Bronchial epithelial cell (primary cell): ENCODE measurements around the gene C19orf25. TPM values are rescaled to one million over a fixed set of nuclear protein-coding genes. Genes with fewer than 3 reads are reported as not detected.

ENCODE experiments used
- DNase-seq: peaks from one replicate; pipeline ENCODE4 v3.0.0-alpha.2; 2010; ENCODE audit warnings: low read depth
- FAIRE-seq: peaks from 2 replicates; lab custom pipeline; 2011; peaks lifted over from hg19 to GRCh38; lab: Jason Lieb, UNC
- H3K27me3 ChIP-seq: 2 replicates; pipeline ENCODE4 v1.5.1; 2011; ENCODE audit warnings: low read length; ENCODE audit not compliant: control insufficient read depth, insufficient read depth
- H3K36me3 ChIP-seq: 2 replicates; pipeline ENCODE4 v1.5.1; 2011; ENCODE audit warnings: low read length; ENCODE audit not compliant: control insufficient read depth, insufficient read depth
- H3K4me3 ChIP-seq: 2 replicates; pipeline ENCODE4 v1.5.1; 2011; ENCODE audit warnings: mild to moderate bottlenecking, low read depth, low read length, control low read depth
- CTCF ChIP-seq: IDR thresholded peaks from 2 replicates; pipeline ENCODE4 v1.5.1; 2011; ENCODE audit warnings: mild to moderate bottlenecking, moderate library complexity, low read length, control low read depth, inconsistent platforms; ENCODE audit not compliant: insufficient read depth, severe bottlenecking
- total RNA-seq: library from RNA; depleted of rRNA; stranded (reverse); fragments of >200 nt; gene quantifications from 2 replicates; pipeline ENCODE4 v1.2.1, GENCODE V29; 2014

Gene C19orf25
- total RNA-seq, 1 donor from 2014 or later = 24.7 TPM

GRCh38 chr19:1495051-1495798 is 16.2 kb upstream of the C19orf25 start:
- TF ChIP-seq CTCF = no peak
- FAIRE-seq (no peak), DNase-seq (no peak)
- no peak overlapping the region for H3K4me3 ChIP-seq
- no peaks in the 10 kb centered on the region for H3K27me3 ChIP-seq
- H3K36me3 ChIP-seq = no peaks in the 10 kb centered on the region

DNA sequence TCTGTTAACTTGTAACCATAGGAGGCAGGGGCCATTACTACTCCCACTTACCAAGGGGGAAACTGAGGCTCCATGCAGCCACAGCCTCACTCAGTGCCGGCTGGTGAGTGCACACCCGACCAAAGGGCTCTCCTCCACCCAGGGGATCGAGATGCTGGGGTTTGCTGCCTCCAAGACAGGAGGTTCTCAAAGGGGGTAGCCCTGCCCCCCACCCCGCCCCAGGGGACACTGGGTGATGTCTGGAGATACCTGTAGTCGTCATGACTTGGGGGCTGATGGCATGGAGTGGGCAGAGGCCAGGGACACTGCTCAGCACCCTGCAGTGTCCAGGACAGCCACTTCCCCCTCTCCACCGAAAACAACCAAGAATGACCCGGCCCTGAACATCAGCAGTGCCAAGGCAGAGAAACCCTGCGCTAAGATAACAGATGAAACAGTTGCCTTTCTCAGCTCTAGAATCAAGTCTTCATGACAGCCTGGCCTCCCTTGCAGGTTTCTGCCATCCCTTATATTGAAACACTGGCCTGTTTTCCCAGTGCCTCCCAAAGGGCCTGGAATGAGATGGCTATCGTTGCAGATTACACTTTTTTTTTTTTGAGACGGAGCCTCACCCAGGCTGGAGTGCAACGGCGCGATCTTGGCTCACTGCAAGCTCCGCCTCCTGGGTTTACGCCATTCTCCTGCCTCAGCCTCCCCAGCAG is 15.2 kb upstream of the C19orf25 start:
- FAIRE-seq = no peak
- no peak overlapping the region for H3K4me3 ChIP-seq
- no peak for DNase-seq
- no peaks in the 10 kb centered on the region for H3K36me3 ChIP-seq
- TF ChIP-seq CTCF = no peak
- no peaks in the 10 kb centered on the region for H3K27me3 ChIP-seq

DNA sequence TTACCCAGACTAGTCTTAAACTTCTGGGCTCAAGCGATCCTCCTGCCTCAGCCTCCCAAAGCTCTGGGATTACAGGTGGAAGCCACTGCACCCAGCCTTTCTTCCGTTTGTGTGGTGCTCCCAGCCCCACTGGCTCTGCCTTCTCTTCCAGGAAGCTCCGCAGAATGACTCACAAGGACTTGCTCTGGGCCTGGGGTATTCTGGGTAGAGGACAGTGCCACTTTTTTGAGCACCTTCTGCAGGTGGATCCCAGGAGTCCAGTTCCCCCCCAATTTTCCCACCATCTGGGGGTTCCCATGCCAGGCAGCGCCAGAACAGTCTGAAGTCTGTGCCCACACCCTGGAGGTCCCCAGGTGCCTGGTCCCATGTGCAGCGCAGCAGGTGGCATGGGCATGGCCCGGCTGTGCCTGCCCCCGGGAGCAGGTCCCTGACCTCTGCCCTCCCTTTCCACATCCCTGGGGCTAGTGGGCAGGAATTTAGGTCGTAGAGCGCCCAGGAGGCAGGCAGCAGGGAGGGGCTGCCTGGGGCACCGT is 13.5 kb upstream of the C19orf25 start:
- FAIRE-seq (no peak), DNase-seq (no peak)
- no peak overlapping the region for H3K4me3 ChIP-seq
- no peaks in the 10 kb centered on the region for H3K36me3 ChIP-seq
- TF ChIP-seq CTCF = no peak
- no peaks in the 10 kb centered on the region for H3K27me3 ChIP-seq

GRCh38 chr19:1491849-1492170 is 12.8 kb upstream of the C19orf25 start:
- no peak for TF ChIP-seq CTCF
- DNase-seq (no peak), FAIRE-seq (no peak)
- no peaks in the 10 kb centered on the region for H3K27me3 ChIP-seq
- H3K4me3 ChIP-seq = peak overlapping the region; percentile 63
- H3K36me3 ChIP-seq = no peaks in the 10 kb centered on the region

GRCh38 chr19:1491114-1491848 is 12.3 kb upstream of the C19orf25 start, which contains the start of gene REEP6:
REEP6 (plus strand) TSS chr19:1491181; CDS start chr19:1491270, 89 bp downstream.
- TF ChIP-seq CTCF = no peak
- Histone ChIP-seq H3K4me3 (peak within 1 kb of the TSS; percentile 63), H3K36me3 (no peaks in the 10 kb centered on the region), H3K27me3 (no peaks in the 10 kb centered on the region)
- DNase-seq (no peak), FAIRE-seq (no peak)
